GM12878 (cell line): ENCODE results near the gene AZU1. TPM values are rescaled to one million over a fixed set of nuclear protein-coding genes. Genes with fewer than 3 reads are reported as not detected.

ENCODE experiments used
- ATAC-seq: fragments of 200-7000 bp; cut with Tn5 transposase; 3 replicates; pipeline ENCODE4 v1.9.1; 2020; ENCODE audit warnings: mild to moderate bottlenecking, moderate library complexity
- BruUV-seq: library from RNA; stranded (reverse); fragments of 400-500 nt; replicated peaks from 2 replicates; lab custom pipeline; 2021; lab: Mats Ljungman, UMichigan
- CTCF ChIA-PET: fragments of 300-600 bp; sonication (Branson Sonifier 250); formaldehyde crosslinking; extraction: SDS; loops from one replicate; lab custom pipeline; 2021; ENCODE audit warnings: inconsistent platforms; lab: Yijun Ruan, JAX
- POLR2A ChIA-PET: fragments of 350-600 bp; formaldehyde crosslinking; extraction: SDS; loops from one replicate; lab custom pipeline; 2021; ENCODE audit warnings: inconsistent platforms; lab: Charles Lee
- RAD21 ChIA-PET: fragments of 300-600 bp; sonication (Branson Sonifier 250); formaldehyde crosslinking; loops from one replicate; lab custom pipeline; 2023; ENCODE audit warnings: antibody characterized with exemption; ENCODE audit not compliant: unreplicated experiment; lab: Charles Lee
- SMC1A ChIA-PET: fragments of 300-600 bp; sonication (Branson Sonifier 250); formaldehyde crosslinking; loops from one replicate; lab custom pipeline; 2023; ENCODE audit not compliant: unreplicated experiment, uncharacterized antibody; lab: Charles Lee
- DNase-seq: peaks from one replicate; pipeline ENCODE4 v3.0.0-alpha.2; 2011; ENCODE audit warnings: low read depth, low spot score
- FAIRE-seq: peaks from 3 replicates; lab custom pipeline; 2011; peaks lifted over from hg19 to GRCh38; lab: Jason Lieb, UNC
- H2AFZ ChIP-seq: 2 replicates; pipeline ENCODE4 v1.6.0; 2011; ENCODE audit warnings: low read depth, low read length, control low read depth; ENCODE audit not compliant: control insufficient read depth
- H3K27ac ChIP-seq: 2 replicates; pipeline ENCODE4 v1.5.1; 2011; ENCODE audit warnings: control low read depth; ENCODE audit not compliant: control insufficient read depth, insufficient read depth
- H3K27me3 ChIP-seq, 2 experiments: replicated peaks in 1 of 2; 2 replicates each; pipeline versions ENCODE4 v1.6.0 to v1.6.1; 2011; ENCODE audit warnings: low read length in 1 of 2; ENCODE audit not compliant: control insufficient read depth in 2 of 2, insufficient read depth in 2 of 2
- H3K36me3 ChIP-seq, 2 experiments: 2 replicates each; pipeline ENCODE4 v1.5.1; 2011; ENCODE audit warnings: low read length in 1 of 2; ENCODE audit not compliant: control insufficient read depth in 2 of 2, insufficient read depth in 2 of 2
- H3K4me1 ChIP-seq: 2 replicates; pipeline ENCODE4 v1.6.1; 2011; ENCODE audit warnings: mild to moderate bottlenecking, low read length, moderate library complexity, mixed read lengths; ENCODE audit not compliant: control insufficient read depth, insufficient read depth
- H3K4me2 ChIP-seq: 2 replicates; pipeline ENCODE4 v1.6.0; 2011; ENCODE audit warnings: control low read depth; ENCODE audit not compliant: control insufficient read depth, insufficient read depth
- H3K4me3 ChIP-seq: fragments of 200-600 bp; sonication (generic); 2 replicates; pipeline ENCODE4 v1.5.1; 2016
- H3K79me2 ChIP-seq: 2 replicates; pipeline ENCODE4 v1.6.0; 2011; ENCODE audit warnings: low read length; ENCODE audit not compliant: control insufficient read depth, insufficient read depth
- H3K9ac ChIP-seq: 2 replicates; pipeline ENCODE4 v1.8.0; 2011; ENCODE audit warnings: low read length, control low read depth, mixed read lengths; ENCODE audit not compliant: control insufficient read depth, insufficient read depth
- H3K9me3 ChIP-seq: replicated peaks from 3 replicates; pipeline ENCODE4 v1.5.1; 2011; ENCODE audit warnings: mild to moderate bottlenecking, low read length; ENCODE audit not compliant: control insufficient read depth, insufficient read depth
- H4K20me1 ChIP-seq: 2 replicates; pipeline ENCODE4 v1.6.0; 2011; ENCODE audit not compliant: control insufficient read depth, insufficient read depth
- BACH1 ChIP-seq: fragments of 450-650 bp; IDR thresholded peaks from 2 replicates; pipeline ENCODE4 v1.6.1; 2017; ENCODE audit warnings: mild to moderate bottlenecking, borderline replicate concordance
- CHD4 ChIP-seq: fragments of 200-600 bp; sonication (generic); IDR thresholded peaks from 2 replicates; pipeline ENCODE4 v1.6.1; 2016; ENCODE audit warnings: mild to moderate bottlenecking
- CUX1 ChIP-seq: IDR thresholded peaks from 2 replicates; pipeline ENCODE4 v1.6.1; 2012; ENCODE audit warnings: improper control_type of control experiment, low read depth, low read length; ENCODE audit not compliant: insufficient replicate concordance
- FOXK2 ChIP-seq: fragments of 450-650 bp; IDR thresholded peaks from 2 replicates; pipeline ENCODE4 v1.6.1; 2017; ENCODE audit warnings: mild to moderate bottlenecking, moderate library complexity
- HDAC2 ChIP-seq: fragments of 200-600 bp; sonication (generic); IDR thresholded peaks from 2 replicates; pipeline ENCODE4 v1.6.1; 2017
- PBX3 ChIP-seq: IDR thresholded peaks from 2 replicates; pipeline ENCODE4 v1.6.1; 2011; ENCODE audit warnings: mild to moderate bottlenecking, low read depth, low read length, moderate library complexity; ENCODE audit not compliant: insufficient replicate concordance
- RBBP5 ChIP-seq: fragments of 200-600 bp; sonication (generic); conservative IDR thresholded peaks from 2 replicates; pipeline ENCODE4 v1.6.1; 2016
- RCOR1 ChIP-seq: conservative IDR thresholded peaks from 2 replicates; pipeline ENCODE4 v1.6.1; 2012; ENCODE audit warnings: low read depth, low read length, improper control_type of control experiment
- TCF3 ChIP-seq: IDR thresholded peaks from 2 replicates; pipeline ENCODE4 v1.6.1; 2012; ENCODE audit warnings: low read depth, mild to moderate bottlenecking, low read length, borderline replicate concordance; ENCODE audit not compliant: insufficient read depth
- USF1 ChIP-seq: IDR thresholded peaks from 2 replicates; pipeline ENCODE4 v1.6.1; 2011; ENCODE audit warnings: borderline replicate concordance, low read depth, mild to moderate bottlenecking, moderate library complexity, mixed read lengths, low read length; ENCODE audit not compliant: insufficient read depth; ENCODE audit errors: extremely low read length
- ZBTB4 ChIP-seq: fragments of 450-650 bp; formaldehyde crosslinking; IDR thresholded peaks from 2 replicates; pipeline ENCODE4 v1.4.0; 2022; ENCODE audit warnings: mild to moderate bottlenecking, moderate library complexity
- WGBS: methylation state at CpG from one replicate; pipeline ENCODE4 v1.1.6; 2016; ENCODE audit warnings: low lambda C conversion rate; ENCODE audit not compliant: insufficient replicate concordance, insufficient coverage; ENCODE audit errors: missing lambda C conversion rate; 5-methylcytosine and 5-hydroxymethylcytosine counted together
- in situ Hi-C: fragments of 300-500 bp; cut with MboI; formaldehyde crosslinking; loops from 9 replicates; pipeline ENCODE4 v1.14.3; 2018; ENCODE audit warnings: mixed read lengths
- intact Hi-C: fragments of 100-400 bp; cut with micrococcal nuclease; formaldehyde crosslinking; loops from one replicate; pipeline ENCODE4 v1.14.2; 2022; ENCODE audit not compliant: unreplicated experiment
- polyA plus RNA-seq, 11 experiments: library from polyadenylated mRNA; depleted of rRNA in 4 of 11; unstranded in 6 of 11; stranded (reverse) in 5 of 11; fragments of >200 nt; fragmentation: Nextera tagmentation in 4 of 11; fragmentation: Illumina TruSeq in 1 of 11; extraction: Ambion mirVana in 4 of 11; extraction: Trizol in 1 of 11; gene quantifications; 1 replicate in 1 of 11; 2 replicates in 10 of 11; pipeline versions ENCODE4 v1.2.1 to v1.2.3, GENCODE V29; 2011 to 2016; ENCODE audit warnings: inconsistent platforms in 2 of 11, missing spikeins in 2 of 11, low read depth in 1 of 11
- total RNA-seq, 4 experiments: library from RNA; depleted of rRNA in 3 of 4; stranded (reverse); fragments of >200 nt in 3 of 4; fragmentation: Illumina TruSeq in 1 of 4; extraction: Trizol in 1 of 4; gene quantifications; 2 replicates each; pipeline versions ENCODE4 v1.2.1 to v1.2.3, GENCODE V29; 2013 to 2021

AZU1 gene
- total and polyA plus RNA-seq, 10 of the 15 experiments (the other 5 are each of a cell fraction or from before 2014, with no cell fraction given), result not detected

- Histone ChIP-seq H3K27ac (no peak overlapping the region), H3K27me3 (no peaks in the 10 kb centered on the region), H3K4me1 (no peaks in the 10 kb centered on the region), H2AFZ (no peak overlapping the region), H3K36me3 (no peaks in the 10 kb centered on the region; a peak in 1 of 4 replicates), H3K9ac (no peak overlapping the region), H3K9me3 (no peaks in the 10 kb centered on the region), H3K4me3 (no peak overlapping the region), H4K20me1 (no peaks in the 10 kb centered on the region), H3K79me2 (no peaks in the 10 kb centered on the region), H3K4me2 (no peak overlapping the region)
- in situ Hi-C loops, result no loop called here
- no TSS peak for BruUV-seq
- CTCF ChIA-PET, result interaction anchor here (0.7 kb wide), 1 partner anchor 66 kb away, joined by 3 read pairs; no protein-coding TSS in a partner anchor
- SMC1A ChIA-PET, result no interaction called here
- no peak for TF ChIP-seq FOXK2
- TF ChIP-seq RCOR1, result no peak
- no peak for TF ChIP-seq TCF3
- TF ChIP-seq USF1, result no peak
- TF ChIP-seq CUX1, result no peak
- TF ChIP-seq RBBP5, result no peak
- TF ChIP-seq BACH1, result no peak
- TF ChIP-seq PBX3, result no peak
- no peak for TF ChIP-seq ZBTB4 (CRISPR knock-in tag)
- TF ChIP-seq HDAC2, result no peak
- TF ChIP-seq CHD4, result no peak
- DNase-seq (no peak), ATAC-seq (no peak), FAIRE-seq (no peak)
- RAD21 ChIA-PET, result no interaction called here
- intact Hi-C loops, result no loop called here
- 84% methylated on average over 26 of the region's 29 CpGs for WGBS
- POLR2A ChIA-PET, result no interaction called here
These were observed 41.9 kb downstream of the AZU1 start for GRCh38 chr19:869245-870177.
